ENCODE data around the gene PTPN18. TPM values are rescaled to one million over a fixed set of nuclear protein-coding genes. Genes with fewer than 3 reads are reported as not detected.

The PTPN18 gene
- total RNA-seq, 4 donors from 2014 or later, result 18.0 to 72.4 (median 28.4) TPM

DNA sequence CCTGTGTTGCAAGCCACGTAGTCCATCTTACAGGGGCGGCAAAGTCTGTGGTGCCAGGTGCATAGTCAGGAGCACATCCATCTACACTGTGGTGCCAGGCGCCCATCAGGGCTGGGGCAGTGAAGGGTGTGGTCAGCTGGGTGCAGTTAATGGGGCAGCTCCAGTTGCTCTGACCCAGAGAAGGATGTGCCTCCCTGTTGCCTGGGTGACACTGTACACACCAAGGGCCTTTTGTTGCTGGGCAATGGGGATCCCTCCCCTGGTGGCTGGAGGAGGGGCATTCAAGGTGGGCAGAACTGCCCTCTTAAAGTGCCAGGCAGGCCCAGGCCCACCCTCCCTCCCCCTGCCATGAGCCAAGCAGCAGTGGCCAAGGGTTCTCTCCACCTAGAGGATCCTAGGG, 41.5 kb upstream of the PTPN18 start:
- WGBS, result no CpG with 5 or more reads among the region's 3 CpGs
- DNase-seq (ENCODE audit: low spot score in 2 of 2), result no peak

GRCh38 chr2:130316596-130316995, 39.3 kb upstream of the PTPN18 start:
- WGBS, result 0% methylated on average over 1 of the region's 1 CpG
- Histone ChIP-seq H3K27me3 (no peaks in the 10 kb centered on the region), H3K4me1 (no peaks in the 10 kb centered on the region), H3K4me3 (no peak overlapping the region), H3K27ac (no peak overlapping the region), H3K36me3 (no peaks in the 10 kb centered on the region), H3K9me3 (no peaks in the 10 kb centered on the region)
- TF ChIP-seq, protein P1, sequence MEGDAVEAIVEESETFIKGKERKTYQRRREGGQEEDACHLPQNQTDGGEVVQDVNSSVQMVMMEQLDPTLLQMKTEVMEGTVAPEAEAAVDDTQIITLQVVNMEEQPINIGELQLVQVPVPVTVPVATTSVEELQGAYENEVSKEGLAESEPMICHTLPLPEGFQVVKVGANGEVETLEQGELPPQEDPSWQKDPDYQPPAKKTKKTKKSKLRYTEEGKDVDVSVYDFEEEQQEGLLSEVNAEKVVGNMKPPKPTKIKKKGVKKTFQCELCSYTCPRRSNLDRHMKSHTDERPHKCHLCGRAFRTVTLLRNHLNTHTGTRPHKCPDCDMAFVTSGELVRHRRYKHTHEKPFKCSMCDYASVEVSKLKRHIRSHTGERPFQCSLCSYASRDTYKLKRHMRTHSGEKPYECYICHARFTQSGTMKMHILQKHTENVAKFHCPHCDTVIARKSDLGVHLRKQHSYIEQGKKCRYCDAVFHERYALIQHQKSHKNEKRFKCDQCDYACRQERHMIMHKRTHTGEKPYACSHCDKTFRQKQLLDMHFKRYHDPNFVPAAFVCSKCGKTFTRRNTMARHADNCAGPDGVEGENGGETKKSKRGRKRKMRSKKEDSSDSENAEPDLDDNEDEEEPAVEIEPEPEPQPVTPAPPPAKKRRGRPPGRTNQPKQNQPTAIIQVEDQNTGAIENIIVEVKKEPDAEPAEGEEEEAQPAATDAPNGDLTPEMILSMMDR (IDR thresholded peaks at IDR 0.05), result no peak
- TF ChIP-seq EP300 (IDR thresholded peaks at IDR 0.05) (no peak), POLR2A (IDR thresholded peaks at IDR 0.05) (no peak)
- DNase-seq (ENCODE audit: low spot score in 2 of 2), result no peak

More for the DNA sequence above, 41.5 kb upstream of the PTPN18 start:
- TF ChIP-seq EP300 (IDR thresholded peaks at IDR 0.05) (no peak), POLR2AphosphoS5 (IDR thresholded peaks at IDR 0.05) (no peak), POLR2A (IDR thresholded peaks at IDR 0.05) (no peak)
- TF ChIP-seq, protein P1 (IDR thresholded peaks at IDR 0.05), result no peak
- H3K27me3 ChIP-seq, result no peaks in the 10 kb centered on the region
- no peaks in the 10 kb centered on the region for H3K9me3 ChIP-seq
- no peaks in the 10 kb centered on the region for H3K36me3 ChIP-seq
- H3K4me1 ChIP-seq, result no peaks in the 10 kb centered on the region
- no peak overlapping the region for H3K4me3 ChIP-seq
- no peak overlapping the region for H3K27ac ChIP-seq

GRCh38 chr2:130318906-130319305, 37.0 kb upstream of the PTPN18 start:
- 78% methylated on average over 7 of the region's 7 CpGs for WGBS
- H3K27ac ChIP-seq, result no peak overlapping the region
- H3K4me1 ChIP-seq, result no peaks in the 10 kb centered on the region
- no peaks in the 10 kb centered on the region for H3K36me3 ChIP-seq
- H3K4me3 ChIP-seq, result no peak overlapping the region
- TF ChIP-seq POLR2A (IDR thresholded peaks at IDR 0.05) (no peak), EP300 (IDR thresholded peaks at IDR 0.05) (no peak), POLR2AphosphoS5 (IDR thresholded peaks at IDR 0.05) (no peak)
- TF ChIP-seq, protein P1 (IDR thresholded peaks at IDR 0.05), result no peak
- peaks cover 4% of the 10 kb centered on the region for H3K27me3 ChIP-seq
- no peaks in the 10 kb centered on the region for H3K9me3 ChIP-seq
- no peak for DNase-seq (ENCODE audit: low spot score in 2 of 2)

GRCh38 chr2:130319536-130319935, 36.3 kb upstream of the PTPN18 start:
- no peak for TF ChIP-seq EP300 (IDR thresholded peaks at IDR 0.05)
- TF ChIP-seq, protein P1 (IDR thresholded peaks at IDR 0.05), result no peak
- no peak for TF ChIP-seq POLR2A (IDR thresholded peaks at IDR 0.05)
- no peak for TF ChIP-seq POLR2AphosphoS5 (IDR thresholded peaks at IDR 0.05)
- H3K27me3 ChIP-seq, result peaks cover 7% of the 10 kb centered on the region
- H3K27ac ChIP-seq, result no peak overlapping the region
- no peak overlapping the region for H3K4me3 ChIP-seq
- WGBS, result 88% methylated on average over 3 of the region's 3 CpGs
- H3K36me3 ChIP-seq, result no peaks in the 10 kb centered on the region
- H3K4me1 ChIP-seq, result no peaks in the 10 kb centered on the region
- no peak for DNase-seq (ENCODE audit: low spot score in 2 of 2)
- H3K9me3 ChIP-seq, result no peaks in the 10 kb centered on the region

- no peak for TF ChIP-seq POLR2A (IDR thresholded peaks at IDR 0.05)
- TF ChIP-seq POLR2AphosphoS5 (IDR thresholded peaks at IDR 0.05), result no peak
- no peak for TF ChIP-seq EP300 (IDR thresholded peaks at IDR 0.05)
- TF ChIP-seq, protein P1 (IDR thresholded peaks at IDR 0.05), result no peak
- H3K27me3 ChIP-seq, result peaks cover 40% of the 10 kb centered on the region
- 80% methylated on average over 34 of the region's 43 CpGs for WGBS
- H3K36me3 ChIP-seq, result no peaks in the 10 kb centered on the region
- H3K4me1 ChIP-seq, result peaks cover 11% of the 10 kb centered on the region
- DNase-seq (ENCODE audit: low spot score in 2 of 2), result no peak
- H3K4me3 ChIP-seq, result no peak overlapping the region
- H3K9me3 ChIP-seq, result no peaks in the 10 kb centered on the region
- no peak overlapping the region for H3K27ac ChIP-seq
These were observed 27.9 kb upstream of the PTPN18 start for GRCh38 chr2:130327703-130328527.
